ENCODE data around the gene PREB.

DNA sequence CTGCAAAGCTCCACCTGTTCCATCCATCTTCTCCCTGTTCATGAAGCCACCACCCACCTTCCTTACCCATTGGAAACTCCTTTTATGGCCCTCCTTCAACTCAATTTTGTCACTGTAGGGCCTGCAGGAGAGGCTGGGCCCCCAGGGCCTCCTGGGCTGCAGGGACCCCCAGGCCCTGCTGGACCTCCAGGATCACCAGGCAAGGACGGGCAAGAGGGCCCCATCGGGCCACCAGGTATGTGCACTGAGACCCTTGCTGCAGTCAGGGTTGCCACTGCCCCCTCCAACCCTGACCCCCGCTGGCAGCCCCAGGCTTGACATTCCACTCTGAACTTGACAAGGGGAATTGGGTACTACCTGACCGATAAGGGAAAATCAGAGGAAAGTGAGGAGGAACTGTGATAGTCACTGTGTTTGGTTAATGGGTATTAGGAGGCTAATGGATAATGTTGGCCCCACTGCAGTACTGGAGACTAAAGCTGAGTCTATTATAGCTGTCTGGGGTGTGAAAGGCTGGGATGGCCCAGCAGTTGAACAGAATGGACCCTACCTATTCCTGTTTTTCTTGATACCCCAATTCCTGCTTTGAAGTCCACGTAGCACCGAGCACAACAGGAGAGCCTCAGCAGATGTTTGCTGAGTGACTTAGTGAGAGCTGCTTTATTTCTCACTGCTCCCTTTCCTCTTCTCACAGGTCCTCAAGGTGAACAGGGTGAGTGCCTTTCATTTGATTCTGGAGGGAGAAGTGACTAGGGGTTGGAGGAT, 50.0 kb downstream of the PREB start:
- TF ChIP-seq, protein P1, sequence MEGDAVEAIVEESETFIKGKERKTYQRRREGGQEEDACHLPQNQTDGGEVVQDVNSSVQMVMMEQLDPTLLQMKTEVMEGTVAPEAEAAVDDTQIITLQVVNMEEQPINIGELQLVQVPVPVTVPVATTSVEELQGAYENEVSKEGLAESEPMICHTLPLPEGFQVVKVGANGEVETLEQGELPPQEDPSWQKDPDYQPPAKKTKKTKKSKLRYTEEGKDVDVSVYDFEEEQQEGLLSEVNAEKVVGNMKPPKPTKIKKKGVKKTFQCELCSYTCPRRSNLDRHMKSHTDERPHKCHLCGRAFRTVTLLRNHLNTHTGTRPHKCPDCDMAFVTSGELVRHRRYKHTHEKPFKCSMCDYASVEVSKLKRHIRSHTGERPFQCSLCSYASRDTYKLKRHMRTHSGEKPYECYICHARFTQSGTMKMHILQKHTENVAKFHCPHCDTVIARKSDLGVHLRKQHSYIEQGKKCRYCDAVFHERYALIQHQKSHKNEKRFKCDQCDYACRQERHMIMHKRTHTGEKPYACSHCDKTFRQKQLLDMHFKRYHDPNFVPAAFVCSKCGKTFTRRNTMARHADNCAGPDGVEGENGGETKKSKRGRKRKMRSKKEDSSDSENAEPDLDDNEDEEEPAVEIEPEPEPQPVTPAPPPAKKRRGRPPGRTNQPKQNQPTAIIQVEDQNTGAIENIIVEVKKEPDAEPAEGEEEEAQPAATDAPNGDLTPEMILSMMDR (conservative IDR thresholded peaks at IDR 0.05) = no peak
- no peak for TF ChIP-seq EZH2 (IDR thresholded peaks at IDR 0.05; ENCODE audit: low read depth)
